Erythroblast (primary cell): ENCODE measurements around the gene EOLA1.

Experiments used
- GATA1 ChIP-seq: IDR thresholded peaks from 2 replicates; pipeline ENCODE4 v1.6.1; 2011; ENCODE audit warnings: low read depth, mild to moderate bottlenecking, control low read depth, low read length, moderate library complexity
- POLR2A ChIP-seq: IDR thresholded peaks from 2 replicates; pipeline ENCODE4 v1.6.1; 2011; ENCODE audit warnings: mild to moderate bottlenecking, low read length

DNA sequence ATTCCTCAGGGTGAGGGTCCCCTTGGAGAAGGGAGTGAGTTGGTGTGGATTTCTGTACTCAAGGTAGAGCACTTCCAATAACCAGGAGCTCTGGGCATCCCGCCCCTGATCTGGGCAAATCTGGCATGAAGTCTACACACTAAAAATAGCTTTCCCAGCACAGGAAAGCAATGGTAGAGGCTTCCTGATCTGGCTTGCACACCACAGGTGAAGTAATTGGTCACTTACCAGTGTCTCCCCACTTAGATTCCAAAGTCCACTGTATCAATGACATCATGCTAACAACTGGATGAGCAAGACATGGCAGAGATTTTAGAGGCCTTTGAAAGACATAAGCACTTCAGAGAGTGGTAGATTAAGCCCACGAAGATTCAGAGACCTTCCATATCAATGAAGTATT lies 17.9 kb upstream of the EOLA1 start:
- TF ChIP-seq POLR2A (no peak), GATA1 (no peak)
